ENCODE results near the gene MYO10.
A peak's percentile ranks its signal among the peaks of the same experiment; 100 is the strongest.

Gene MYO10

GRCh38 chr5:16903480-16904300 is 32.4 kb downstream of the MYO10 start:
- no peak overlapping the region for H3K27ac ChIP-seq (ENCODE audit: low read depth, low read length)
- H3K9ac ChIP-seq (ENCODE audit: low read depth in 1 of 2, low read length in 2 of 2) = no peak overlapping the region
- no peak overlapping the region for H3K4me3 ChIP-seq (ENCODE audit: low read depth in 1 of 2, low read length in 2 of 2)
- peaks cover 24 to 28% of the 10 kb centered on the region in 2 donors for H3K4me1 ChIP-seq (ENCODE audit: control insufficient read depth in 1 of 2, insufficient read depth in 2 of 2, low read length in 2 of 2)
- no peaks in the 10 kb centered on the region for H3K36me3 ChIP-seq (ENCODE audit: control insufficient read depth in 1 of 2, insufficient read depth in 2 of 2, low read length in 2 of 2)
- H3K27me3 ChIP-seq (ENCODE audit: control insufficient read depth in 1 of 2, insufficient read depth in 2 of 2, low read length in 2 of 2) = no peaks in the 10 kb centered on the region
- H3K9me3 ChIP-seq (ENCODE audit: control insufficient read depth in 1 of 2, low read length in 2 of 2) = no peaks in the 10 kb centered on the region

GRCh38 chr5:16902846-16903245 is 33.2 kb downstream of the MYO10 start:
- Histone ChIP-seq H3K36me3 (ENCODE audit: control insufficient read depth in 1 of 2, insufficient read depth in 2 of 2, low read length in 2 of 2) (no peaks in the 10 kb centered on the region), H3K4me1 (ENCODE audit: control insufficient read depth in 1 of 2, insufficient read depth in 2 of 2, low read length in 2 of 2) (peaks cover 25 to 29% of the 10 kb centered on the region in 2 donors), H3K9me3 (ENCODE audit: control insufficient read depth in 1 of 2, low read length in 2 of 2) (no peaks in the 10 kb centered on the region), H3K27ac (ENCODE audit: low read depth, low read length) (no peak overlapping the region), H3K4me3 (ENCODE audit: low read depth in 1 of 2, low read length in 2 of 2) (no peak overlapping the region), H3K27me3 (ENCODE audit: control insufficient read depth in 1 of 2, insufficient read depth in 2 of 2, low read length in 2 of 2) (no peaks in the 10 kb centered on the region), H3K9ac (ENCODE audit: low read depth in 1 of 2, low read length in 2 of 2) (no peak overlapping the region)

GRCh38 chr5:16901021-16901644 is 35.0 kb downstream of the MYO10 start:
- H3K4me1 ChIP-seq (ENCODE audit: control insufficient read depth in 1 of 2, insufficient read depth in 2 of 2, low read length in 2 of 2) = peaks cover 37 to 39% of the 10 kb centered on the region in 2 donors
- no peak overlapping the region for H3K9ac ChIP-seq (ENCODE audit: low read depth in 1 of 2, low read length in 2 of 2)
- H3K4me3 ChIP-seq (ENCODE audit: low read depth in 1 of 2, low read length in 2 of 2) = no peak overlapping the region
- H3K27ac ChIP-seq (ENCODE audit: low read depth, low read length) = no peak overlapping the region
- H3K9me3 ChIP-seq (ENCODE audit: control insufficient read depth in 1 of 2, low read length in 2 of 2) = no peaks in the 10 kb centered on the region
- no peaks in the 10 kb centered on the region for H3K36me3 ChIP-seq (ENCODE audit: control insufficient read depth in 1 of 2, insufficient read depth in 2 of 2, low read length in 2 of 2)
- no peaks in the 10 kb centered on the region for H3K27me3 ChIP-seq (ENCODE audit: control insufficient read depth in 1 of 2, insufficient read depth in 2 of 2, low read length in 2 of 2)

GRCh38 chr5:16899171-16899570 is 36.9 kb downstream of the MYO10 start:
- H3K36me3 ChIP-seq (ENCODE audit: control insufficient read depth in 1 of 2, insufficient read depth in 2 of 2, low read length in 2 of 2) = no peaks in the 10 kb centered on the region
- no peak overlapping the region for H3K4me3 ChIP-seq (ENCODE audit: low read depth in 1 of 2, low read length in 2 of 2)
- H3K4me1 ChIP-seq (ENCODE audit: control insufficient read depth in 1 of 2, insufficient read depth in 2 of 2, low read length in 2 of 2) = peaks cover 48 to 51% of the 10 kb centered on the region in 2 donors
- H3K27ac ChIP-seq (ENCODE audit: low read depth, low read length) = no peak overlapping the region
- no peak overlapping the region for H3K9ac ChIP-seq (ENCODE audit: low read depth in 1 of 2, low read length in 2 of 2)
- no peaks in the 10 kb centered on the region for H3K27me3 ChIP-seq (ENCODE audit: control insufficient read depth in 1 of 2, insufficient read depth in 2 of 2, low read length in 2 of 2)
- H3K9me3 ChIP-seq (ENCODE audit: control insufficient read depth in 1 of 2, low read length in 2 of 2) = no peaks in the 10 kb centered on the region

- Histone ChIP-seq H3K27me3 (ENCODE audit: control insufficient read depth in 1 of 2, insufficient read depth in 2 of 2, low read length in 2 of 2) (no peaks in the 10 kb centered on the region), H3K36me3 (ENCODE audit: control insufficient read depth in 1 of 2, insufficient read depth in 2 of 2, low read length in 2 of 2) (no peaks in the 10 kb centered on the region), H3K9me3 (ENCODE audit: control insufficient read depth in 1 of 2, low read length in 2 of 2) (no peaks in the 10 kb centered on the region), H3K27ac (ENCODE audit: low read depth, low read length) (no peak overlapping the region), H3K9ac (ENCODE audit: low read depth in 1 of 2, low read length in 2 of 2) (no peak overlapping the region), H3K4me1 (ENCODE audit: control insufficient read depth in 1 of 2, insufficient read depth in 2 of 2, low read length in 2 of 2) (peaks cover 48 to 49% of the 10 kb centered on the region in 2 donors), H3K4me3 (ENCODE audit: low read depth in 1 of 2, low read length in 2 of 2) (no peak overlapping the region)
Measured at GRCh38 chr5:16897800-16898199, 38.3 kb downstream of the MYO10 start.

- Histone ChIP-seq H3K9ac (ENCODE audit: low read depth in 1 of 2, low read length in 2 of 2) (no peak overlapping the region), H3K27ac (ENCODE audit: low read depth, low read length) (no peak overlapping the region), H3K9me3 (ENCODE audit: control insufficient read depth in 1 of 2, low read length in 2 of 2) (no peaks in the 10 kb centered on the region), H3K27me3 (ENCODE audit: control insufficient read depth in 1 of 2, insufficient read depth in 2 of 2, low read length in 2 of 2) (no peaks in the 10 kb centered on the region), H3K36me3 (ENCODE audit: control insufficient read depth in 1 of 2, insufficient read depth in 2 of 2, low read length in 2 of 2) (no peaks in the 10 kb centered on the region), H3K4me1 (ENCODE audit: control insufficient read depth in 1 of 2, insufficient read depth in 2 of 2, low read length in 2 of 2) (peaks cover 48 to 49% of the 10 kb centered on the region in 2 donors), H3K4me3 (ENCODE audit: low read depth in 1 of 2, low read length in 2 of 2) (no peak overlapping the region)
Measured at GRCh38 chr5:16897284-16897704, 38.8 kb downstream of the MYO10 start.

GRCh38 chr5:16896767-16897166 is 39.3 kb downstream of the MYO10 start:
- Histone ChIP-seq H3K27ac (ENCODE audit: low read depth, low read length) (no peak overlapping the region), H3K4me3 (ENCODE audit: low read depth in 1 of 2, low read length in 2 of 2) (no peak overlapping the region), H3K9ac (ENCODE audit: low read depth in 1 of 2, low read length in 2 of 2) (peak overlapping the region in 1 of 2 donors; percentile 42), H3K4me1 (ENCODE audit: control insufficient read depth in 1 of 2, insufficient read depth in 2 of 2, low read length in 2 of 2) (peaks cover 49 to 52% of the 10 kb centered on the region in 2 donors), H3K36me3 (ENCODE audit: control insufficient read depth in 1 of 2, insufficient read depth in 2 of 2, low read length in 2 of 2) (no peaks in the 10 kb centered on the region), H3K27me3 (ENCODE audit: control insufficient read depth in 1 of 2, insufficient read depth in 2 of 2, low read length in 2 of 2) (no peaks in the 10 kb centered on the region), H3K9me3 (ENCODE audit: control insufficient read depth in 1 of 2, low read length in 2 of 2) (no peaks in the 10 kb centered on the region)

- H3K9me3 ChIP-seq (ENCODE audit: control insufficient read depth in 1 of 2, low read length in 2 of 2) = no peaks in the 10 kb centered on the region
- H3K27ac ChIP-seq (ENCODE audit: low read depth, low read length) = peak overlapping the region; percentile 69
- peak overlapping the region; percentile 41 to 45 for H3K4me3 ChIP-seq (ENCODE audit: low read depth in 1 of 2, low read length in 2 of 2)
- H3K4me1 ChIP-seq (ENCODE audit: control insufficient read depth in 1 of 2, insufficient read depth in 2 of 2, low read length in 2 of 2) = peaks cover 56 to 60% of the 10 kb centered on the region in 2 donors
- H3K27me3 ChIP-seq (ENCODE audit: control insufficient read depth in 1 of 2, insufficient read depth in 2 of 2, low read length in 2 of 2) = no peaks in the 10 kb centered on the region
- H3K36me3 ChIP-seq (ENCODE audit: control insufficient read depth in 1 of 2, insufficient read depth in 2 of 2, low read length in 2 of 2) = no peaks in the 10 kb centered on the region
- peak overlapping the region; percentile 52 to 55 for H3K9ac ChIP-seq (ENCODE audit: low read depth in 1 of 2, low read length in 2 of 2)
Measured at GRCh38 chr5:16894236-16895057, 41.6 kb downstream of the MYO10 start.

- Histone ChIP-seq H3K4me3 (ENCODE audit: low read depth in 1 of 2, low read length in 2 of 2) (no peak overlapping the region), H3K9me3 (ENCODE audit: control insufficient read depth in 1 of 2, low read length in 2 of 2) (no peaks in the 10 kb centered on the region), H3K9ac (ENCODE audit: low read depth in 1 of 2, low read length in 2 of 2) (no peak overlapping the region), H3K36me3 (ENCODE audit: control insufficient read depth in 1 of 2, insufficient read depth in 2 of 2, low read length in 2 of 2) (no peaks in the 10 kb centered on the region), H3K27ac (ENCODE audit: low read depth, low read length) (no peak overlapping the region), H3K27me3 (ENCODE audit: control insufficient read depth in 1 of 2, insufficient read depth in 2 of 2, low read length in 2 of 2) (no peaks in the 10 kb centered on the region), H3K4me1 (ENCODE audit: control insufficient read depth in 1 of 2, insufficient read depth in 2 of 2, low read length in 2 of 2) (peaks cover 50 to 52% of the 10 kb centered on the region in 2 donors)
Measured at GRCh38 chr5:16891033-16891432, 45.1 kb downstream of the MYO10 start.
